ENCODE results near the gene CRIP3. TPM values are rescaled to one million over a fixed set of nuclear protein-coding genes. Genes with fewer than 3 reads are reported as not detected.
A peak's percentile ranks its signal among the peaks of the same experiment; 100 is the strongest.

Gene CRIP3
- total and polyA plus RNA-seq, 2 of the 13 experiments (the other 11 are each of a cell fraction or from before 2014, with no cell fraction given): 6.3 to 9.3 TPM

GRCh38 chr6:43290905-43291355 is 17.7 kb downstream of the CRIP3 start (continued):
- TF ChIP-seq ZNF850 (CRISPR knock-in tag; conservative IDR thresholded peaks at IDR 0.05) (no peak), NFE2 (CRISPR knock-in tag; IDR thresholded peaks at IDR 0.05) (no peak), SMARCE1 (IDR thresholded peaks at IDR 0.05; ENCODE audit: borderline replicate concordance) (no peak), ERF (CRISPR knock-in tag; IDR thresholded peaks at IDR 0.05) (peak; percentile 76; the same call in 1 of the 2 replicates), RBM22 (optimal IDR thresholded peaks at IDR 0.05; ENCODE audit: low read length) (no peak), MAFK (conservative IDR thresholded peaks at IDR 0.05 in 1 of 2, IDR thresholded peaks at IDR 0.05 in 1 of 2; ENCODE audit: low read length in 2 of 2) (no peak), IKZF5 (CRISPR knock-in tag; IDR thresholded peaks at IDR 0.05) (peak; percentile 84), NKX3-1 (CRISPR knock-in tag; IDR thresholded peaks at IDR 0.05) (no peak), KDM4B (CRISPR knock-in tag; IDR thresholded peaks at IDR 0.05) (no peak), ISL2 (CRISPR knock-in tag; IDR thresholded peaks at IDR 0.05) (peak; percentile 77), SCMH1 (CRISPR knock-in tag; IDR thresholded peaks at IDR 0.05; ENCODE audit: borderline replicate concordance) (no peak), ZNF367 (CRISPR knock-in tag; IDR thresholded peaks at IDR 0.05; ENCODE audit: borderline replicate concordance) (no peak), ZNF605 (CRISPR knock-in tag; IDR thresholded peaks at IDR 0.05) (peak; percentile 89), HMGA1 (CRISPR knock-in tag; conservative IDR thresholded peaks at IDR 0.05) (no peak), NFATC3 (CRISPR knock-in tag; IDR thresholded peaks at IDR 0.05) (no peak), HOXA5 (CRISPR knock-in tag; IDR thresholded peaks at IDR 0.05) (peak; percentile 72), ZNF468 (CRISPR knock-in tag; IDR thresholded peaks at IDR 0.05) (0 out of 2 replicates have a peak, but pooled peaks have one; percentile 47), RAD21 (CRISPR knock-in tag; IDR thresholded peaks at IDR 0.05) (peak; percentile 52; the same call in 1 of the 2 replicates), FOSL2 (CRISPR knock-in tag; IDR thresholded peaks at IDR 0.05) (no peak; the same call in 1 of the 2 replicates), ZNF124 (CRISPR knock-in tag; IDR thresholded peaks at IDR 0.05) (peak; percentile 58; the same call in 1 of the 2 replicates), PHF21A (CRISPR knock-in tag; IDR thresholded peaks at IDR 0.05) (peak; percentile 97), ZNF737 (CRISPR knock-in tag; IDR thresholded peaks at IDR 0.05; ENCODE audit: borderline replicate concordance) (no peak), ZNF337 (CRISPR knock-in tag; IDR thresholded peaks at IDR 0.05; ENCODE audit: borderline replicate concordance, low read depth) (0 out of 2 replicates have a peak, but pooled peaks have one; percentile 56), ZNF12 (CRISPR knock-in tag; IDR thresholded peaks at IDR 0.05) (no peak; the same call in 1 of the 2 replicates)
- TF ChIP-seq, protein P1, sequence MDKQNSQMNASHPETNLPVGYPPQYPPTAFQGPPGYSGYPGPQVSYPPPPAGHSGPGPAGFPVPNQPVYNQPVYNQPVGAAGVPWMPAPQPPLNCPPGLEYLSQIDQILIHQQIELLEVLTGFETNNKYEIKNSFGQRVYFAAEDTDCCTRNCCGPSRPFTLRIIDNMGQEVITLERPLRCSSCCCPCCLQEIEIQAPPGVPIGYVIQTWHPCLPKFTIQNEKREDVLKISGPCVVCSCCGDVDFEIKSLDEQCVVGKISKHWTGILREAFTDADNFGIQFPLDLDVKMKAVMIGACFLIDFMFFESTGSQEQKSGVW (CRISPR knock-in tag; IDR thresholded peaks at IDR 0.05; ENCODE audit: borderline replicate concordance): no peak
- TF ChIP-seq, protein P2, sequence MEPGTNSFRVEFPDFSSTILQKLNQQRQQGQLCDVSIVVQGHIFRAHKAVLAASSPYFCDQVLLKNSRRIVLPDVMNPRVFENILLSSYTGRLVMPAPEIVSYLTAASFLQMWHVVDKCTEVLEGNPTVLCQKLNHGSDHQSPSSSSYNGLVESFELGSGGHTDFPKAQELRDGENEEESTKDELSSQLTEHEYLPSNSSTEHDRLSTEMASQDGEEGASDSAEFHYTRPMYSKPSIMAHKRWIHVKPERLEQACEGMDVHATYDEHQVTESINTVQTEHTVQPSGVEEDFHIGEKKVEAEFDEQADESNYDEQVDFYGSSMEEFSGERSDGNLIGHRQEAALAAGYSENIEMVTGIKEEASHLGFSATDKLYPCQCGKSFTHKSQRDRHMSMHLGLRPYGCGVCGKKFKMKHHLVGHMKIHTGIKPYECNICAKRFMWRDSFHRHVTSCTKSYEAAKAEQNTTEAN (CRISPR knock-in tag; conservative IDR thresholded peaks at IDR 0.05): peak; percentile 63; the same call in 1 of the 2 replicates
- TF ChIP-seq, protein P3, sequence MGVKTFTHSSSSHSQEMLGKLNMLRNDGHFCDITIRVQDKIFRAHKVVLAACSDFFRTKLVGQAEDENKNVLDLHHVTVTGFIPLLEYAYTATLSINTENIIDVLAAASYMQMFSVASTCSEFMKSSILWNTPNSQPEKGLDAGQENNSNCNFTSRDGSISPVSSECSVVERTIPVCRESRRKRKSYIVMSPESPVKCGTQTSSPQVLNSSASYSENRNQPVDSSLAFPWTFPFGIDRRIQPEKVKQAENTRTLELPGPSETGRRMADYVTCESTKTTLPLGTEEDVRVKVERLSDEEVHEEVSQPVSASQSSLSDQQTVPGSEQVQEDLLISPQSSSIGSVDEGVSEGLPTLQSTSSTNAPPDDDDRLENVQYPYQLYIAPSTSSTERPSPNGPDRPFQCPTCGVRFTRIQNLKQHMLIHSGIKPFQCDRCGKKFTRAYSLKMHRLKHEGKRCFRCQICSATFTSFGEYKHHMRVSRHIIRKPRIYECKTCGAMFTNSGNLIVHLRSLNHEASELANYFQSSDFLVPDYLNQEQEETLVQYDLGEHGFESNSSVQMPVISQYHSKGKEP (CRISPR knock-in tag; IDR thresholded peaks at IDR 0.05): no peak
